ENCODE results near the gene INO80. TPM values are rescaled to one million over a fixed set of nuclear protein-coding genes. Genes with fewer than 3 reads are reported as not detected.

INO80 gene
- total and polyA plus RNA-seq, 2 donors (not counting 1 experiment from before 2014, with no cell fraction given), result 16.3 to 55.7 TPM

GRCh38 chr15:40942337-40942854 lies 173.7 kb downstream of the INO80 start:
- H3K4me1 ChIP-seq (ENCODE audit: control insufficient read depth in 2 of 2, insufficient read depth in 2 of 2, low read length in 2 of 2), result peaks cover 31 to 35% of the 10 kb centered on the region in 2 donors
- ChIA-PET POLR2A (interaction anchor here (0.6 to 4.0 kb wide), 4 partner anchors 9 to 36 kb away, joined by 3 to 20 read pairs (median 6); partner anchors contain the start of gene CHAC1), CTCF (interaction anchor here (1.2 to 5.7 kb wide), 13 partner anchors 10 to 242 kb away, joined by 3 to 69 read pairs (median 9); partner anchors contain the start of genes CHAC1, DLL4 and VPS18)
- peak overlapping the region; percentile 99 for H3K4me2 ChIP-seq (replicated peaks; ENCODE audit: low read depth, low read length, poor library complexity, severe bottlenecking)
- H3K4me3 ChIP-seq (ENCODE audit: control extremely low read depth in 1 of 5, extremely low read depth in 1 of 5, insufficient read depth in 1 of 5, low read depth in 2 of 5, low read length in 4 of 5), result peak overlapping the region; percentile 53 to 78 (median 69)
- peak overlapping the region in 1 of 2 donors; percentile 37 for H3K27ac ChIP-seq (ENCODE audit: low read length in 2 of 2)
- no peaks in the 10 kb centered on the region for H3K36me3 ChIP-seq (replicated peaks in 1 of 2; ENCODE audit: control extremely low read depth in 1 of 2, control insufficient read depth in 1 of 2, extremely low read depth in 1 of 2, insufficient read depth in 2 of 2, low read length in 1 of 2)
- H3K9me3 Mint-ChIP-seq (ENCODE audit: insufficient read depth), result no peaks in the 10 kb centered on the region
- H4K20me1 ChIP-seq (ENCODE audit: control insufficient read depth, insufficient read depth, low read length, poor library complexity, severe bottlenecking), result no peaks in the 10 kb centered on the region
- DNase-seq (no peak), ATAC-seq (ENCODE audit: low read depth) (peak; percentile 2)
- H3K79me2 ChIP-seq (ENCODE audit: control insufficient read depth, insufficient read depth, low read length), result no peaks in the 10 kb centered on the region
- peak overlapping the region; percentile 63 for H3K27ac Mint-ChIP-seq
- H3K27me3 ChIP-seq (replicated peaks in 1 of 4; ENCODE audit: control extremely low read depth in 1 of 4, control insufficient read depth in 3 of 4, insufficient read depth in 4 of 4, low read length in 3 of 4), result no peaks in the 10 kb centered on the region
- H3K9me3 ChIP-seq (ENCODE audit: control extremely low read depth in 1 of 3, control insufficient read depth in 2 of 3, insufficient read depth in 1 of 3, low read length in 2 of 3), result no peaks in the 10 kb centered on the region
- H2AFZ ChIP-seq (ENCODE audit: insufficient read depth, low read depth, low read length, poor library complexity, severe bottlenecking), result peak overlapping the region; percentile 96
- H3K27me3 Mint-ChIP-seq, result peaks cover 5% of the 10 kb centered on the region
- peaks cover 37% of the 10 kb centered on the region for H3K4me1 Mint-ChIP-seq
- intact Hi-C loops (cut with micrococcal nuclease), result loop anchor here (1.0 to 5.0 kb wide), 2 partner anchors 11 to 80 kb away; partner anchors contain the start of gene CHAC1
- peak overlapping the region; percentile 78 for H3K9ac ChIP-seq (ENCODE audit: low read length)
- peak overlapping the region; percentile 83 for H3K4me3 Mint-ChIP-seq
- WGBS (ENCODE audit: insufficient coverage), result 24% methylated on average over 11 of the region's 15 CpGs
- TF ChIP-seq CTCF (IDR thresholded peaks at IDR 0.05), result no peak
- no peak for TF ChIP-seq EZH2 (IDR thresholded peaks at IDR 0.05; ENCODE audit: borderline replicate concordance, insufficient read depth, low read depth, low read length, poor library complexity, severe bottlenecking)

Data from B cell (primary cell).